Skeletal muscle tissue (tissue), 4 donors: ENCODE data around the gene YWHAG. TPM values are rescaled to one million over a fixed set of nuclear protein-coding genes. Genes with fewer than 3 reads are reported as not detected.

Experiments
- H3K27ac ChIP-seq: one replicate; pipeline ENCODE4 v1.7.0; 2013; ENCODE audit warnings: mild to moderate bottlenecking, low read depth, low read length, inconsistent platforms
- H3K27me3 ChIP-seq, 3 donors: one replicate each; pipeline ENCODE4 v1.7.0; 2013; ENCODE audit warnings: low read length in 3 of 3; ENCODE audit not compliant: control insufficient read depth in 3 of 3, insufficient read depth in 3 of 3
- H3K36me3 ChIP-seq, 3 donors: one replicate each; pipeline ENCODE4 v1.7.0; 2013; ENCODE audit warnings: low read length in 3 of 3; ENCODE audit not compliant: control insufficient read depth in 3 of 3, insufficient read depth in 3 of 3
- H3K4me1 ChIP-seq, 3 donors: one replicate each; pipeline ENCODE4 v1.7.0; 2013; ENCODE audit warnings: low read length in 3 of 3, mild to moderate bottlenecking in 3 of 3; ENCODE audit not compliant: control insufficient read depth in 3 of 3, insufficient read depth in 3 of 3
- H3K4me3 ChIP-seq, 3 donors: one replicate each; pipeline ENCODE4 v1.7.0; 2013; ENCODE audit warnings: low read length in 3 of 3
- H3K9ac ChIP-seq, 3 donors: one replicate each; pipeline ENCODE4 v1.7.0; 2013; ENCODE audit warnings: low read length in 3 of 3, mild to moderate bottlenecking in 3 of 3, moderate library complexity in 2 of 3, low read depth in 1 of 3
- H3K9me3 ChIP-seq, 3 donors: one replicate each; pipeline ENCODE4 v1.7.0; 2013; ENCODE audit warnings: low read length in 3 of 3; ENCODE audit not compliant: control insufficient read depth in 3 of 3
- total RNA-seq: library from RNA; depleted of rRNA; stranded (reverse); fragments of >200 nt; gene quantifications from one replicate; pipeline ENCODE4 v1.2.3, GENCODE V29; 2014
- donor health status: Osteomylitis.

The YWHAG gene
- total RNA-seq, 1 donor from 2014 or later: 86.1 TPM

DNA sequence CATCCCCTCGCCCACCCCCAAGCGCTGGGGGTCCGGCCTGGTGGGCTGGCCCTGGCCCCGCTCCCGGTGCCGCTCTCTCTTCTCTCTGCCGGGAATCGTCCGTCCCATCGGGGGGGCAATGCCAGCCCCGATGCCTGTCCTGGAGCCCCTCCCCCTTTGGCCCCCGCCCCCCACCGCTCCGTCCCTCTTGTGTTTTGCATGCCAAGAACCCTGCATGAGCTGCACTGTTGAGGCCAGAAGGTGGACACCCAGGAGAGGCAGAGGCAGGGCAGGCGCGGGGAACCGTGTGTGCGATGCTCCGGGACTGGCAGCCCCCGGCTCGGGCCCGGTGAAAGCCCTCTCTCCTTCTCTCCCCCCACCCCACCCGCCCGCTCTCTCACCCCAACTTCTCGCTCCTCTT is 78.4 kb downstream of the YWHAG start:
- Histone ChIP-seq H3K4me3 (no peak overlapping the region), H3K27me3 (peaks cover 15 to 38% (median 30%) of the 10 kb centered on the region in 3 donors), H3K36me3 (no peaks in the 10 kb centered on the region), H3K4me1 (no peaks in the 10 kb centered on the region), H3K9ac (no peak overlapping the region), H3K27ac (no peak overlapping the region), H3K9me3 (no peaks in the 10 kb centered on the region)

DNA sequence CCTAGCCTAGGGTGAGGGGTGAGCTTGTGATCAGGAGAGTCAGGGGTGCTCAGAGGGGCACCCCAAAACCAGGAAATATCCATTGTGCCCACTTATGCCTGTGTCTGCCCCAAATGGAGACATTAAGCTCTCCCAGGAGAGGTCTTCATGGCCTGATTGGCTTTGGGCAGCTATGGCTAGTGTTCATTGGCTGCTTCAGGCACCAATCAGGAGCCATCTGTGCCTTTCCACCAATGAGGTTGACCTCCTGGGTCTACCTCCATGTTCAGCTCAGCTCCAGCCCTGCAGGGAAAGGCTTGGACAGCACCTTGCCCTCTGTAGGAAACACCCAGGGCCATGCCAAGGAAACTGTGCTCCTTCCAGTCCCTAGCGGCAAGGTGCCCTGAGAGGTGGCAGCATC is 80.3 kb downstream of the YWHAG start:
- Histone ChIP-seq H3K27me3 (peaks cover 19 to 40% (median 26%) of the 10 kb centered on the region in 3 donors), H3K4me1 (no peaks in the 10 kb centered on the region), H3K27ac (no peak overlapping the region), H3K4me3 (no peak overlapping the region), H3K9ac (no peak overlapping the region), H3K36me3 (no peaks in the 10 kb centered on the region), H3K9me3 (no peaks in the 10 kb centered on the region)

Other genes with a start within 250 kb of the YWHAG start
- gene SRRM3, start 157.1 kb downstream of the YWHAG start, total RNA-seq: not detected
- gene HSPB1, start 56.3 kb downstream of the YWHAG start, total RNA-seq: 80.4 TPM
- gene SSC4D, start 50.7 kb upstream of the YWHAG start, total RNA-seq: 1.0 TPM
- gene ZP3, start 66.0 kb upstream of the YWHAG start, total RNA-seq: not detected
- gene DTX2, start 102.7 kb upstream of the YWHAG start, total RNA-seq: 4.2 TPM
- not detected for gene UPK3B, start 151.6 kb upstream of the YWHAG start, total RNA-seq
- not detected for gene SPDYE16, start 184.3 kb upstream of the YWHAG start, total RNA-seq